Measurements from ENCODE around the gene COX6B1. TPM values are rescaled to one million over a fixed set of nuclear protein-coding genes. Genes with fewer than 3 reads are reported as not detected.

COX6B1 gene
- total RNA-seq, 1 donor, result 165 TPM

DNA sequence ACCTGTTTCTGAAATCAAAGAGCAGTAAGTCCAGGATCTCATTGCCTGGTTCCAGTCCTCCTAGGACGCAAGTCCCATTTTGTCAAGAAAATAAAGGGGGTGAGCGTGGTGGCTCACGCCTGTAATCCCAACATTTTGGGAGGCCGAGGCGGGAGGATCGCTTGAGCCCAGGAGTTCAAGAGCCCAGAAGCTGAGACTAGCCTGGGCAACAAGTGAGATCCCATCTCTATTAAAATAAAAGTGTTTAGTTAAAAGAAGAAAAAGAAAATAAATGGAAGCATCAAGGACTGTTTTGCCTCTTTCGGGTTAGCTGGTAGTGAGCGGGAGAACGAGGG is 35.9 kb upstream of the COX6B1 start:
- no peak for DNase-seq (ENCODE audit: low read depth)
- H3K4me3 ChIP-seq (ENCODE audit: low read depth, low read length), result peak overlapping the region; percentile 94
- TF ChIP-seq, protein P1, sequence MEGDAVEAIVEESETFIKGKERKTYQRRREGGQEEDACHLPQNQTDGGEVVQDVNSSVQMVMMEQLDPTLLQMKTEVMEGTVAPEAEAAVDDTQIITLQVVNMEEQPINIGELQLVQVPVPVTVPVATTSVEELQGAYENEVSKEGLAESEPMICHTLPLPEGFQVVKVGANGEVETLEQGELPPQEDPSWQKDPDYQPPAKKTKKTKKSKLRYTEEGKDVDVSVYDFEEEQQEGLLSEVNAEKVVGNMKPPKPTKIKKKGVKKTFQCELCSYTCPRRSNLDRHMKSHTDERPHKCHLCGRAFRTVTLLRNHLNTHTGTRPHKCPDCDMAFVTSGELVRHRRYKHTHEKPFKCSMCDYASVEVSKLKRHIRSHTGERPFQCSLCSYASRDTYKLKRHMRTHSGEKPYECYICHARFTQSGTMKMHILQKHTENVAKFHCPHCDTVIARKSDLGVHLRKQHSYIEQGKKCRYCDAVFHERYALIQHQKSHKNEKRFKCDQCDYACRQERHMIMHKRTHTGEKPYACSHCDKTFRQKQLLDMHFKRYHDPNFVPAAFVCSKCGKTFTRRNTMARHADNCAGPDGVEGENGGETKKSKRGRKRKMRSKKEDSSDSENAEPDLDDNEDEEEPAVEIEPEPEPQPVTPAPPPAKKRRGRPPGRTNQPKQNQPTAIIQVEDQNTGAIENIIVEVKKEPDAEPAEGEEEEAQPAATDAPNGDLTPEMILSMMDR (IDR thresholded peaks at IDR 0.05; ENCODE audit: insufficient read depth, low read depth, low read length), result no peak

- peak; percentile 92 for DNase-seq (ENCODE audit: low read depth)
- TF ChIP-seq, protein P1 (IDR thresholded peaks at IDR 0.05; ENCODE audit: insufficient read depth, low read depth, low read length), result no peak
- H3K4me3 ChIP-seq (ENCODE audit: low read depth, low read length), result peak within 1 kb of the TSS; percentile 94
Measured at GRCh38 chr19:35612559-35613321, 35.4 kb upstream of the COX6B1 start, which contains the start of gene HAUS5. Gene HAUS5, plus strand, starts transcription at chr19:35612735. Its CDS starts 60 bp downstream, at chr19:35612795.

DNA sequence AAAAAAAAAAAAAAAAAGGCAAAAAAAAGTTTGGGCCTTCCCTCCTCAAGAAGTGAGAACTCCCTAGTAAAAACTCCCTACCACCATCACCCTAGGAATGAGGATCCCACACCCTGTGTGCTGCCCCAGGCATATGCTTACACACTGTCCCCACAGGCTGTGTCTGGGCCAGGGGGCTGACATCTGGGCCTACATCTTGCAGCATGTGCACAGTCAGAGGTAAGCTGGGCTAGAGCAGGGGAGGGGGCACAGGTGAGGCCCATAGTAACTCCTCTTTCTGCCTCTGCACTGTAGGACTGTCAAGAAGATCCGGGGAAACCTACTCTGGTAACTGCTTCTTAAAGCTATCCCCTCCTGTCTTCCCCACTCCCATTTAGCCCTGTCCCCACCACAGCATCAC is 34.5 kb upstream of the COX6B1 start:
- no peak overlapping the region for H3K4me3 ChIP-seq (ENCODE audit: low read depth, low read length)
- DNase-seq (ENCODE audit: low read depth), result no peak
- TF ChIP-seq, protein P1 (IDR thresholded peaks at IDR 0.05; ENCODE audit: insufficient read depth, low read depth, low read length), result no peak

DNA sequence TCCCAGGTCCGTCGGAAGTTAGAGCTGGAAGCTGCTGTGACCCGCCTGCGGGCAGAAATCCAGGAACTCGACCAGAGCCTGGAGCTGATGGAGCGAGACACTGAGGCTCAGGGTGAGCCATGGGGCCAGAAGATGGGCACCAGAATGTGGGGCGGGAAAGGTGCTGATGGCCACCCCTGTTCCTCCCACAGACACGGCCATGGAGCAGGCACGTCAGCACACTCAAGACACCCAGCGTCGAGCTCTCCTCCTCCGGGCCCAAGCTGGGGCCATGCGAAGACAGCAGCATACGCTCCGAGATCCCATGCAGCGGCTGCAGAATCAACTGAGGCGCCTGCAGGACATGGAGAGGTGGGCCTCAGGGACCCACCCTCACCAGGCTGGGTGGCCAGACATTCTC is 33.1 kb upstream of the COX6B1 start:
- TF ChIP-seq, protein P1 (IDR thresholded peaks at IDR 0.05; ENCODE audit: insufficient read depth, low read depth, low read length), result no peak
- DNase-seq (ENCODE audit: low read depth), result no peak

DNA sequence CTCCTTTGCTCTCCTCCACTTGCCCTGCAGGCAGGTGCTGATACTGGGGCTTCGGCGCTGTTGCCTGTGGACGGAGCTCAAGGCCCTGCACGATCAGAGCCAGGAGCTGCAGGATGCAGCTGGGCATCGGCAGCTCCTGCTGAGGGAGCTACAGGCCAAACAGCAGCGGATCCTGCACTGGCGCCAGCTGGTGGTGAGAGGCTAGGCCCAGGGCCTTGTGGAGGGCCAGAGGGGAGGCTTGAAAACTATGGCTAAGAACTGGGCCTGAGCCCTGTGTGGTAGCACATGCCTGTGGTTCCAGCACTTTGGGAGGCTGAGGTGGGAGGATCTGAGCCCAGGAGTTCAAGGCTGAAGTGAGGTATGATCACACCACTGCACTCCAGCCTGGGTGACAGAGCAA is 29.3 kb upstream of the COX6B1 start:
- TF ChIP-seq, protein P1 (IDR thresholded peaks at IDR 0.05; ENCODE audit: insufficient read depth, low read depth, low read length), result peak; percentile 11
- DNase-seq (ENCODE audit: low read depth), result no peak
- no peak overlapping the region for H3K4me3 ChIP-seq (ENCODE audit: low read depth, low read length)

More for the DNA sequence above, 33.1 kb upstream of the COX6B1 start:
- H3K4me3 ChIP-seq (ENCODE audit: low read depth, low read length), result no peak overlapping the region

DNA sequence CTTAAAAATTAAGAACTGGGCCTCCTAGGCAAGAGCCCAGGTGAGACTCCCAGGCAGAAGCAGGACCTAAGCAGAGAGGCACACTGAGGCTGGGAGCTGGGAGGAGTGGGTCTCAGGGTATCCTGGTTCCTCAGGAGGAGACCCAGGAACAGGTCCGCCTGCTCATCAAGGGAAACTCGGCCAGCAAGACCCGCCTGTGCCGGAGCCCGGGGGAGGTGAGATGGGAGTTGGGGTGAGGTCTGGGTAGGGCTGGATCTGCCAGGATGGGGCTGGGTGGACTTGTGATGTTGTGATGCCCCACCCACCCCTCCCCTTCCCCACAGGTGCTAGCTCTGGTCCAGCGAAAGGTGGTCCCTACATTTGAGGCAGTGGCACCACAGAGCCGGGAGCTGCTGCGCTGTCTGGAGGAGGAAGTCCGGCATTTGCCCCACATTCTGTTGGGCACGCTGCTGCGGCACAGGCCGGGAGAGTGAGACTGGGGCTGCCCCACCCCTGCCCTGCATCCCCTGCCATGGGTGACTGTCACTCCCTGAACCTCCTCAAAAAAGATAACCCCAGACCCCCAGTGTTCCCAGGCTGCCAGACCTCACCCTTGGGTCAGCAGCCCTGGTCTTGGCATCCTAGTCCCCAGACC is 28.7 kb upstream of the COX6B1 start:
- H3K4me3 ChIP-seq (ENCODE audit: low read depth, low read length), result no peak overlapping the region
- TF ChIP-seq, protein P1 (IDR thresholded peaks at IDR 0.05; ENCODE audit: insufficient read depth, low read depth, low read length), result no peak
- DNase-seq (ENCODE audit: low read depth), result no peak
